OCI-LY1 (cell line): Measurements from ENCODE around the gene PLXNA2.

ENCODE experiments used
- H2AFZ ChIP-seq: fragments of 200-600 bp; sonication (generic), shearing (Covaris generic); 2 replicates; pipeline ENCODE4 v1.6.0; 2014; ENCODE audit warnings: antibody characterized with exemption, mild to moderate bottlenecking, low read length
- H3F3A ChIP-seq: fragments of 200-600 bp; sonication (generic), shearing (Covaris generic); 2 replicates; pipeline ENCODE4 v1.6.0; 2014; ENCODE audit warnings: mild to moderate bottlenecking, antibody characterized with exemption, low read length, moderate library complexity; ENCODE audit not compliant: insufficient read depth
- H3K27ac ChIP-seq: fragments of 200-600 bp; sonication (generic); 2 replicates; pipeline ENCODE4 v1.5.1; 2014; ENCODE audit warnings: low read length, mixed run types, mild to moderate bottlenecking, low read depth; ENCODE audit not compliant: poor library complexity, severe bottlenecking
- H3K27me3 ChIP-seq: fragments of 200-600 bp; sonication (generic); 2 replicates; pipeline ENCODE4 v1.6.0; 2014; ENCODE audit warnings: antibody characterized with exemption, mild to moderate bottlenecking, low read length, moderate library complexity; ENCODE audit not compliant: insufficient read depth
- H3K36me3 ChIP-seq: fragments of 200-600 bp; sonication (generic); 2 replicates; pipeline ENCODE4 v1.6.1; 2014; ENCODE audit warnings: mild to moderate bottlenecking, antibody characterized with exemption, low read length, moderate library complexity, mixed read lengths; ENCODE audit not compliant: insufficient read depth
- H3K4me1 ChIP-seq: fragments of 200-600 bp; sonication (generic); 2 replicates; pipeline ENCODE4 v1.5.1; 2014; ENCODE audit warnings: mild to moderate bottlenecking, low read length, moderate library complexity; ENCODE audit not compliant: insufficient read depth, severe bottlenecking
- H3K4me2 ChIP-seq: fragments of 200-600 bp; sonication (generic), shearing (Covaris generic); 2 replicates; pipeline ENCODE4 v1.6.1; 2014; ENCODE audit warnings: low read length
- H3K4me3 ChIP-seq: fragments of 200-600 bp; sonication (generic); 2 replicates; pipeline ENCODE4 v1.5.1; 2014; ENCODE audit warnings: low read length, low read depth, mild to moderate bottlenecking, mixed read lengths; ENCODE audit not compliant: poor library complexity, severe bottlenecking
- H3K79me2 ChIP-seq: fragments of 200-600 bp; shearing (Covaris generic); 2 replicates; pipeline ENCODE4 v1.6.1; 2016; ENCODE audit warnings: mixed run types, low read length, mixed read lengths; ENCODE audit not compliant: insufficient read depth
- H3K9ac ChIP-seq: fragments of 200-600 bp; sonication (generic), shearing (Covaris generic); 2 replicates; pipeline ENCODE4 v1.6.1; 2014; ENCODE audit warnings: mild to moderate bottlenecking, low read length, mixed read lengths
- H3K9me2 ChIP-seq: fragments of 200-600 bp; sonication (generic), shearing (Covaris generic); 2 replicates; pipeline ENCODE4 v1.6.1; 2014; ENCODE audit warnings: low read depth, mild to moderate bottlenecking, low read length, mixed read lengths
- H3K9me3 ChIP-seq: fragments of 200-600 bp; shearing (Covaris generic); 2 replicates; pipeline ENCODE4 v1.6.1; 2014; ENCODE audit warnings: low read length, mixed read lengths
- H4K20me1 ChIP-seq: fragments of 200-600 bp; sonication (generic), shearing (Covaris generic); 2 replicates; pipeline ENCODE4 v1.6.0; 2016; ENCODE audit warnings: mild to moderate bottlenecking, low read length; ENCODE audit not compliant: insufficient read depth
- EZH2 ChIP-seq: fragments of 200-600 bp; sonication (generic), shearing (Covaris generic); IDR thresholded peaks from 2 replicates; pipeline ENCODE4 v1.8.0; 2017; ENCODE audit warnings: borderline replicate concordance, mixed run types, mild to moderate bottlenecking, antibody characterized with exemption, low read length, moderate library complexity, mixed read lengths
- TF ChIP-seq, protein P1 (sequence below): fragments of 200-600 bp; sonication (generic), shearing (Covaris generic); IDR thresholded peaks from 2 replicates; pipeline ENCODE4 v1.5.1; 2017; ENCODE audit warnings: mild to moderate bottlenecking, antibody characterized with exemption, low read length, moderate library complexity, mixed read lengths

The PLXNA2 gene

DNA sequence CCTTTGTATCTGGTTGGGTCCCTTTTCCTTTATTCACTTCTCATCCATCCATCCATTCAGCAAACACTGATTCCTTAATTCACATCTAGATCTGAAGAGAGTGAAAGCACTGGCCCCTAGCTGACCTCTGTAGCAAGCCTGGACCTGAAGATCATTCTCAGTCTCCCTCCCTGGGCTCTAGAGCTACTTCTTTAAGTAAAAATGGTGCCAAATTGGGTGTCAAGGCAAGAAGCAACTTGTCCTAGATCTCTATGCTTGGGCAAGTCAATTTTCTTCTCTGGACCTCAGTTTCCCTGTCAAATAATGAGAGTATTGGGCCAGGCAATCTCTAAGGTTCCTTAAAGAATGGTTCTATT is 36.1 kb downstream of the PLXNA2 start:
- no peak overlapping the region for H3K4me3 ChIP-seq
- H3K9me3 ChIP-seq = no peaks in the 10 kb centered on the region
- no peaks in the 10 kb centered on the region for H3K79me2 ChIP-seq
- H3K27ac ChIP-seq = no peak overlapping the region
- no peak overlapping the region for H2AFZ ChIP-seq
- no peaks in the 10 kb centered on the region for H4K20me1 ChIP-seq
- no peaks in the 10 kb centered on the region for H3F3A ChIP-seq
- H3K36me3 ChIP-seq = no peaks in the 10 kb centered on the region
- no peak overlapping the region for H3K9ac ChIP-seq
- H3K27me3 ChIP-seq = no peaks in the 10 kb centered on the region
- TF ChIP-seq, protein P1, sequence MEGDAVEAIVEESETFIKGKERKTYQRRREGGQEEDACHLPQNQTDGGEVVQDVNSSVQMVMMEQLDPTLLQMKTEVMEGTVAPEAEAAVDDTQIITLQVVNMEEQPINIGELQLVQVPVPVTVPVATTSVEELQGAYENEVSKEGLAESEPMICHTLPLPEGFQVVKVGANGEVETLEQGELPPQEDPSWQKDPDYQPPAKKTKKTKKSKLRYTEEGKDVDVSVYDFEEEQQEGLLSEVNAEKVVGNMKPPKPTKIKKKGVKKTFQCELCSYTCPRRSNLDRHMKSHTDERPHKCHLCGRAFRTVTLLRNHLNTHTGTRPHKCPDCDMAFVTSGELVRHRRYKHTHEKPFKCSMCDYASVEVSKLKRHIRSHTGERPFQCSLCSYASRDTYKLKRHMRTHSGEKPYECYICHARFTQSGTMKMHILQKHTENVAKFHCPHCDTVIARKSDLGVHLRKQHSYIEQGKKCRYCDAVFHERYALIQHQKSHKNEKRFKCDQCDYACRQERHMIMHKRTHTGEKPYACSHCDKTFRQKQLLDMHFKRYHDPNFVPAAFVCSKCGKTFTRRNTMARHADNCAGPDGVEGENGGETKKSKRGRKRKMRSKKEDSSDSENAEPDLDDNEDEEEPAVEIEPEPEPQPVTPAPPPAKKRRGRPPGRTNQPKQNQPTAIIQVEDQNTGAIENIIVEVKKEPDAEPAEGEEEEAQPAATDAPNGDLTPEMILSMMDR = no peak
- TF ChIP-seq EZH2 = no peak
- H3K4me1 ChIP-seq = no peaks in the 10 kb centered on the region
- H3K9me2 ChIP-seq = no peaks in the 10 kb centered on the region
- no peak overlapping the region for H3K4me2 ChIP-seq

GRCh38 chr1:208207388-208208131 is 36.6 kb downstream of the PLXNA2 start:
- Histone ChIP-seq H4K20me1 (no peaks in the 10 kb centered on the region), H3K79me2 (no peaks in the 10 kb centered on the region), H3K9me2 (no peaks in the 10 kb centered on the region), H3K4me1 (no peaks in the 10 kb centered on the region), H3K4me2 (no peak overlapping the region), H3K4me3 (no peak overlapping the region), H3K27me3 (no peaks in the 10 kb centered on the region; the same call in 1 of the 2 replicates), H3K9ac (no peak overlapping the region), H2AFZ (no peak overlapping the region), H3K9me3 (no peaks in the 10 kb centered on the region), H3K36me3 (no peaks in the 10 kb centered on the region), H3F3A (no peaks in the 10 kb centered on the region), H3K27ac (no peak overlapping the region)
- TF ChIP-seq, protein P1 = no peak

DNA sequence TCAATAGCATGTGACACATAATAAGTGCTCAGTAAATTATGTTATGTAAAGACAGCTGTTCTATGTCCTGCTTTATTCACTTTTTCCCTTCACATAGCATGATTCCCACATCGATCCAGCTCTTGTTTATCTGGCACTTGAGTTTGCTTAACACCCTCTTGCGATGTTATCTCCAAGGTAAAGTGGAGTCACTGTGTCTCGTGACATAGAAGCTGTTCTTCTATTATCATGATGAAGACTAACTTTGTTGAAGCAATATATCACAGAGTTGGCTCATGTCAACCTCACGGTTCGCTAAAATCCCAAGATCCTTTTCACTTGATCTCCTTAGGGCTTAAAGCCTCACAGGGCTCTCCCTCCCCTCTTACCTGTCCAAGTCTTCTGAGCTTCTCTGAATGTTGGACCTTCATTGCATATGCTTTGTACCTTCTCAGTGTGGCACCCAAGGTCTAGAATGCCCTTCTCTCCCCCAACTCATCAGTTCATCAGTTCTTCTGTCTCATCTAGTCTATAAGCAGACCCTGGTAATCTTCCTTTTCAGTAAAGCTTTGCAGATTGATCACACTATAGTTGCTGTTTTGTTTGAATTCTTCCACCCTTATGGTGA is 38.0 kb downstream of the PLXNA2 start:
- H3F3A ChIP-seq = no peaks in the 10 kb centered on the region
- H3K4me3 ChIP-seq = no peak overlapping the region
- no peaks in the 10 kb centered on the region for H3K36me3 ChIP-seq
- H3K27ac ChIP-seq = no peak overlapping the region
- no peak overlapping the region for H2AFZ ChIP-seq
- no peaks in the 10 kb centered on the region for H3K9me2 ChIP-seq
- no peak for TF ChIP-seq EZH2
- TF ChIP-seq, protein P1 = no peak
- no peaks in the 10 kb centered on the region for H3K79me2 ChIP-seq
- no peak overlapping the region for H3K4me2 ChIP-seq
- no peaks in the 10 kb centered on the region for H3K9me3 ChIP-seq
- no peaks in the 10 kb centered on the region for H4K20me1 ChIP-seq
- no peaks in the 10 kb centered on the region for H3K4me1 ChIP-seq
- H3K9ac ChIP-seq = no peak overlapping the region
- no peaks in the 10 kb centered on the region; the same call in 1 of the 2 replicates for H3K27me3 ChIP-seq
